Colonic mucosa (tissue), 4 donors: Measurements from ENCODE around the gene VPS50. TPM values are rescaled to one million over a fixed set of nuclear protein-coding genes. Genes with fewer than 3 reads are reported as not detected.

Source experiments
- DNase-seq: peaks from one replicate; pipeline ENCODE4 v3.0.0-alpha.2; 2020
- H3K27ac ChIP-seq: fragments of 200-600 bp; one replicate; pipeline ENCODE4 v1.8.0; 2021
- H3K27me3 ChIP-seq: fragments of 200-600 bp; one replicate; pipeline ENCODE4 v1.8.0; 2021
- H3K36me3 ChIP-seq: fragments of 200-600 bp; one replicate; pipeline ENCODE4 v1.8.0; 2021
- H3K4me1 ChIP-seq: fragments of 200-600 bp; one replicate; pipeline ENCODE4 v1.8.0; 2021; ENCODE audit warnings: mild to moderate bottlenecking
- H3K4me3 ChIP-seq: fragments of 200-600 bp; one replicate; pipeline ENCODE4 v1.8.0; 2021
- H3K9ac ChIP-seq, 2 donors: one replicate each; pipeline ENCODE4 v1.7.0; 2013; ENCODE audit warnings: control low read depth in 2 of 2, low read depth in 2 of 2, low read length in 2 of 2
- H3K9me3 ChIP-seq: fragments of 200-600 bp; one replicate; pipeline ENCODE4 v1.8.0; 2021
- CTCF ChIP-seq: fragments of 200-600 bp; IDR thresholded peaks from one replicate; pipeline ENCODE4 v1.8.0; 2022; ENCODE audit warnings: antibody characterized with exemption, mild to moderate bottlenecking
- intact Hi-C: fragments of 100-400 bp; cut with DNase I; formaldehyde crosslinking; loops from one replicate; pipeline ENCODE4 v1.14.1; 2022
- total RNA-seq, 2 donors: library from RNA; stranded (reverse); fragmentation: NEBNext Ultra II Directional in 1 of 2; extraction: Animal tissue kit (Norgen Biotek cat#: 25700) in 1 of 2; gene quantifications; one replicate each; pipeline ENCODE4 v1.2.1, GENCODE V29; 2021
- donor health status: healthy.
- donor health status: DM: no; HTN: no; CAD: no.
- donor health status: DM: no; HTN: no; CAD: no.

Gene VPS50
- total RNA-seq, 2 donors from 2014 or later: 27.2 to 29.0 TPM

GRCh38 chr7:93196336-93196735 is 35.8 kb upstream of the VPS50 start:
- no peak overlapping the region for H3K9ac ChIP-seq
- intact Hi-C loops: no loop called here
- H3K4me3 ChIP-seq: no peak overlapping the region
- DNase-seq: no peak
- no peak overlapping the region for H3K27ac ChIP-seq
- no peaks in the 10 kb centered on the region for H3K36me3 ChIP-seq
- H3K27me3 ChIP-seq: peaks cover 1% of the 10 kb centered on the region
- TF ChIP-seq CTCF: no peak
- H3K9me3 ChIP-seq: no peaks in the 10 kb centered on the region
- no peaks in the 10 kb centered on the region for H3K4me1 ChIP-seq

- Histone ChIP-seq H3K4me3 (no peak overlapping the region), H3K4me1 (peaks cover 5% of the 10 kb centered on the region), H3K9ac (no peak overlapping the region), H3K27me3 (no peaks in the 10 kb centered on the region), H3K36me3 (no peaks in the 10 kb centered on the region), H3K9me3 (no peaks in the 10 kb centered on the region), H3K27ac (no peak overlapping the region)
- TF ChIP-seq CTCF: no peak
- no peak for DNase-seq
- intact Hi-C loops: no loop called here
Measured at GRCh38 chr7:93198472-93198871, 33.7 kb upstream of the VPS50 start.

- intact Hi-C loops: no loop called here
- Histone ChIP-seq H3K36me3 (no peaks in the 10 kb centered on the region), H3K27me3 (no peaks in the 10 kb centered on the region), H3K9me3 (no peaks in the 10 kb centered on the region), H3K4me1 (peaks cover 5% of the 10 kb centered on the region), H3K27ac (peak overlapping the region; percentile 71), H3K9ac (peak overlapping the region in 1 of 2 donors; percentile 38), H3K4me3 (no peak overlapping the region)
- peak; percentile 42 for DNase-seq
- no peak for TF ChIP-seq CTCF
Measured at GRCh38 chr7:93202594-93203250, 29.4 kb upstream of the VPS50 start.

- TF ChIP-seq CTCF: no peak
- intact Hi-C loops: no loop called here
- Histone ChIP-seq H3K36me3 (no peaks in the 10 kb centered on the region), H3K4me1 (peaks cover 5% of the 10 kb centered on the region), H3K9me3 (no peaks in the 10 kb centered on the region), H3K27me3 (no peaks in the 10 kb centered on the region), H3K4me3 (no peak overlapping the region), H3K27ac (peak overlapping the region; percentile 71), H3K9ac (peak overlapping the region in 1 of 2 donors; percentile 38)
- DNase-seq: peak; percentile 58
Measured at GRCh38 chr7:93203496-93203895, 28.7 kb upstream of the VPS50 start.

- H3K27me3 ChIP-seq: no peaks in the 10 kb centered on the region
- H3K4me1 ChIP-seq: peaks cover 5% of the 10 kb centered on the region
- no peak overlapping the region for H3K27ac ChIP-seq
- H3K4me3 ChIP-seq: no peak overlapping the region
- H3K9ac ChIP-seq: no peak overlapping the region
- intact Hi-C loops: no loop called here
- TF ChIP-seq CTCF: no peak
- DNase-seq: no peak
- no peaks in the 10 kb centered on the region for H3K9me3 ChIP-seq
- no peaks in the 10 kb centered on the region for H3K36me3 ChIP-seq
Measured at GRCh38 chr7:93205046-93205445, 27.1 kb upstream of the VPS50 start.
